ENCODE data around the gene EML1. TPM values are rescaled to one million over a fixed set of nuclear protein-coding genes. Genes with fewer than 3 reads are reported as not detected.

Gene EML1
- total and polyA plus RNA-seq, 2 of the 13 experiments (the other 11 are each of a cell fraction or from before 2014, with no cell fraction given): 0.59 to 1.7 TPM

DNA sequence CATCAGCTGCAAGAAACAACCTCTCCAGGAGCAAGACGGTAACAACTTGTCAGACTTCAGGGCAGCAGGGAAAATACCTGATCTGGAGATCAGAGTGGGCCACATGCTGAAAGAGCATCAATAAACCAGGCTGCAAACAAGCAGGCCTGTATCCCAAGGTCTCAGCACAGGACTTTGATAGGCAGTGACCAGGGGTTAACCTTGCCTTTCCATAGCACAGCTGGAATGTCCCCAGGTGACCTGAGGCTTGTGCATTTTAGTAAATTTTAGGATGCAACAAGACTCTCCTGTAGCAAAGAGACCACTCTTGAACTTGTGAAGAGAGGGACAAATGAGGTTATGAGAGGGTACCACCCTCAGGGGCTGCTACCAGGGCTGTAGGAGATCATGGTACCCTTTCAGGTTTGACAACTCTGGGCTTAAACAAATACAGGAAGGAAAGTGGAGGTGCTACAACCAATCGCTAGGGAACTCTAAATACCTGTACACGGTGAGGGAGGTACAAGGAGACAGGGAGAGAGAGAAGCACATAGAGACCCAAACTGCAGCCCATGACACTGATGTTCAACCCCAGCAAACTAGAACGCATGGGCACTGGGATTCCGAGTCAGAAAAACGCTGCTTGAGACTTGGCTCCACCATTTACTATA is 176.6 kb downstream of the EML1 start (continued):
- no peak for TF ChIP-seq PRDM15 (CRISPR knock-in tag; IDR thresholded peaks at IDR 0.05)

DNA sequence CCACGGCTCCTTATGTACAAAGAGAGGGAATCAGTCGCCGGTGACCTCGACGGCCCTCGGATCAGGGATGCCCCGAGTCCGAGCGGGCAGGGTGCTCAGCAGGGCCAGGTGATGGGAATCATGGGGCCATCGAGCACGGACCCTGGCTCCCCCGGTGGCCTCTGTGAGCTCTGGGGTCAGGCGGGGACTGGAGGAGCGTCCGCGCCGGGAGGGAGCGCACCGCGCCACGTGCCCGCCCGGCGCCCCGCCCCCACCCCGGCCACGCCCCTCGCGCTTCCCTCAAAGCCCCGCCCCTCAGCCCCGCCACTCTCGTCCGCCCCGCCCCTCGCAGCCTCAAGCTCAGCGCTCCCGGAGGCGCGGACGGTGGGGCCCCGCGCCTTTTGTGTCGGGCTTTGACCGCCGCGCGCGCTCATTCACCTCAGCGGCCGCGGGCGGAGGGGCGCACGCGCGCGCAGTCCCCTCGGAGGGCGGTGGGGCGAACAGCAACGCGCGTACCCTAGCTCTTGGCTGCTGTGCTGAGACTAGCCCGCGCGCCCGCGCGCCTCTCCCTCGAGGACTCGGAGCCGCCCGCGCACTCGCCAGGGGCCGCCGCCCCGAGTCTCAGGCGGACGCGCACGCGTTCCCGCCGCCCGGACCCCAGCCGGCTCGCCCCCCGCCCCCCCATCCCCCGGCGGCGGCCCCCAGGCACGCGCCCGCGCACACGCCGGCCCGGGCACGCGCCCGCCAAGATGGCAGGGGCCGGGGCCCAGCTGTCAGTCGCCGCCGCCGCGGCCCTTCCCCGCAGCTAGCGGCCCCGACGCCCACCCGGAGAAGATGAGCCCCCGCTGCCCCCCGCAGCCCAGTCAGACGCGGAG is 178.1 kb downstream of the EML1 start:
- DNase-seq (ENCODE audit: low spot score): peak; percentile 78
- peaks cover 0 to 39% of the 10 kb centered on the region in 2 experiments; a peak in 4 of 5 replicates for H3K27me3 ChIP-seq (ENCODE audit: control insufficient read depth in 1 of 2, insufficient read depth in 2 of 2, low read length in 2 of 2)
- WGBS (ENCODE audit: low lambda C conversion rate): 16% methylated on average over 19 of the region's 117 CpGs
- intact Hi-C loops (cut with micrococcal nuclease; ENCODE audit: unreplicated experiment): loop anchor here (5.0 kb wide), 1 partner anchor 714 kb away; no protein-coding TSS in a partner anchor
- no peak overlapping the region for H2AFZ ChIP-seq (ENCODE audit: low read length)
- peak; percentile 81 for ATAC-seq
- peak overlapping the region; percentile 52 for H3K4me2 ChIP-seq (ENCODE audit: low read depth, low read length)
- in situ Hi-C loops (cut with HindIII; ENCODE audit: extremely low pct_ligation_motif_present, low pct_unique_long_range_greater_than_20kb): no loop called here
- peak overlapping the region; percentile 52 to 92 (median 90); a peak in 5 of 6 replicates for H3K4me3 ChIP-seq (replicated peaks in 1 of 3; ENCODE audit: insufficient read depth in 1 of 3, low read depth in 2 of 3, low read length in 3 of 3)
- peaks cover 46% of the 10 kb centered on the region for H3K4me1 ChIP-seq (ENCODE audit: insufficient read depth, low read length)
- no peaks in the 10 kb centered on the region for H3K9me3 ChIP-seq (ENCODE audit: low read length)
- H4K20me1 ChIP-seq (ENCODE audit: insufficient read depth, low read length): 0 out of 2 replicates have a peak, but pooled peaks cover 2% of the 10 kb centered on the region
- POLR2A ChIA-PET: interaction anchor here (0.7 to 1.1 kb wide), 5 partner anchors 9 to 490 kb away, joined by 3 to 6 read pairs (median 3); partner anchors contain the start of genes CCNK and SETD3
- H3K36me3 ChIP-seq (replicated peaks in 1 of 2; ENCODE audit: control insufficient read depth in 1 of 2, insufficient read depth in 2 of 2, low read length in 2 of 2): no peaks in the 10 kb centered on the region
- no TSS peak for BruUV-seq (replicated peaks)
- CTCF ChIA-PET (ENCODE audit: low intra/inter-chr PET ratio, low total read pairs): no interaction called here
- peak overlapping the region; percentile 84 for H3K9ac ChIP-seq (ENCODE audit: insufficient read depth, low read depth, low read length)
- peaks cover 27% of the 10 kb centered on the region for H3K79me2 ChIP-seq (ENCODE audit: insufficient read depth, low read length)
- H3K27ac ChIP-seq (ENCODE audit: extremely low read length, insufficient read depth, low read length): peak overlapping the region; percentile 77
- FAIRE-seq: no peak
- TF ChIP-seq ZNF101 (CRISPR knock-in tag; IDR thresholded peaks at IDR 0.05; ENCODE audit: borderline replicate concordance, low read depth) (no peak), ZNF557 (CRISPR knock-in tag; IDR thresholded peaks at IDR 0.05) (no peak), ZNF549 (CRISPR knock-in tag; IDR thresholded peaks at IDR 0.05) (no peak), PAX8 (CRISPR knock-in tag; IDR thresholded peaks at IDR 0.05; ENCODE audit: borderline replicate concordance) (no peak), ZFY (CRISPR knock-in tag; IDR thresholded peaks at IDR 0.05) (peak; percentile 16; the same call in 1 of the 2 replicates), XRCC5 (optimal IDR thresholded peaks at IDR 0.05; ENCODE audit: low read length) (no peak), ZNF768 (CRISPR knock-in tag; IDR thresholded peaks at IDR 0.05) (no peak; the same call in 1 of the 2 replicates), ZSCAN31 (CRISPR knock-in tag; IDR thresholded peaks at IDR 0.05; ENCODE audit: low read depth) (no peak), ZSCAN9 (CRISPR knock-in tag; IDR thresholded peaks at IDR 0.05; ENCODE audit: borderline replicate concordance) (0 out of 2 replicates have a peak, but pooled peaks have one; percentile 28), ZNF33B (CRISPR knock-in tag; IDR thresholded peaks at IDR 0.05) (no peak), HNRNPLL (IDR thresholded peaks at IDR 0.05; ENCODE audit: low read depth, low read length, poor library complexity, severe bottlenecking) (peak; percentile 46), NR2F2 (IDR thresholded peaks at IDR 0.05; ENCODE audit: borderline replicate concordance, low read depth) (no peak)
- TF ChIP-seq, protein P1, sequence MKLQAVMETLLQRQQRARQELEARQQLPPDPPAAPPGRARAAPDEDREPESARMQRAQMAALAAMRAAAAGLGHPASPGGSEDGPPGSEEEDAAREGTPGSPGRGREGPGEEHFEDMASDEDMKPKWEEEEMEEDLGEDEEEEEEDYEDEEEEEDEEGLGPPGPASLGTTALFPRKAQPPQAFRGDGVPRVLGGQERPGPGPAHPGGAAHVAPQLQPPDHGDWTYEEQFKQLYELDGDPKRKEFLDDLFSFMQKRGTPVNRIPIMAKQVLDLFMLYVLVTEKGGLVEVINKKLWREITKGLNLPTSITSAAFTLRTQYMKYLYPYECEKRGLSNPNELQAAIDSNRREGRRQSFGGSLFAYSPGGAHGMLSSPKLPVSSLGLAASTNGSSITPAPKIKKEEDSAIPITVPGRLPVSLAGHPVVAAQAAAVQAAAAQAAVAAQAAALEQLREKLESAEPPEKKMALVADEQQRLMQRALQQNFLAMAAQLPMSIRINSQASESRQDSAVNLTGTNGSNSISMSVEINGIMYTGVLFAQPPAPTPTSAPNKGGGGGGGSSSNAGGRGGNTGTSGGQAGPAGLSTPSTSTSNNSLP (IDR thresholded peaks at IDR 0.05; ENCODE audit: low read depth, low read length): no peak
